K562 (cell line): ENCODE results near the gene GPR4. TPM values are rescaled to one million over a fixed set of nuclear protein-coding genes. Genes with fewer than 3 reads are reported as not detected.
A peak's percentile ranks its signal among the peaks of the same experiment; 100 is the strongest.

Source experiments
- CGGBP1 ChIP-seq: fragments of 250-450 bp; sonication (Bioruptor Pico); IDR thresholded peaks from 2 replicates; pipeline ENCODE4 v1.9.0; 2021; ENCODE audit warnings: mild to moderate bottlenecking
- COPS2 ChIP-seq: fragments of 450-650 bp; conservative IDR thresholded peaks from 2 replicates; pipeline ENCODE4 v1.6.1; 2016; ENCODE audit warnings: mild to moderate bottlenecking, moderate library complexity
- ESRRA ChIP-seq: fragments of 450-650 bp; IDR thresholded peaks from 2 replicates; pipeline ENCODE4 v1.6.1; 2014; ENCODE audit warnings: low read depth, mild to moderate bottlenecking, moderate library complexity, borderline replicate concordance
- ETV1 ChIP-seq: fragments of 450-650 bp; conservative IDR thresholded peaks from 2 replicates; pipeline ENCODE4 v1.6.1; 2016; ENCODE audit warnings: missing genetic modification characterization, control low read depth, low read depth, missing compliant biosample characterization
- FOXJ3 ChIP-seq: sonication (generic); formaldehyde crosslinking; IDR thresholded peaks from 2 replicates; pipeline ENCODE4 v1.4.0; 2020; ENCODE audit warnings: mild to moderate bottlenecking, missing genetic modification reagents
- HDAC2 ChIP-seq: fragments of 450-650 bp; IDR thresholded peaks from 2 replicates; pipeline ENCODE4 v1.6.1; 2016; ENCODE audit warnings: mild to moderate bottlenecking
- HNRNPH1 ChIP-seq: fragments of 200-400 bp; formaldehyde crosslinking; optimal IDR thresholded peaks from 2 replicates; pipeline ENCODE3; 2017; ENCODE audit warnings: low read depth, mild to moderate bottlenecking, low read length, moderate library complexity
- ILF3 ChIP-seq: fragments of 450-650 bp; IDR thresholded peaks from 2 replicates; pipeline ENCODE4 v1.6.1; 2018; ENCODE audit warnings: antibody characterized with exemption, mild to moderate bottlenecking, moderate library complexity, borderline replicate concordance
- KLF6 ChIP-seq: fragments of 250-450 bp; sonication (Bioruptor Pico); IDR thresholded peaks from 2 replicates; pipeline ENCODE4 v1.4.0; 2020; ENCODE audit warnings: mild to moderate bottlenecking, moderate library complexity, borderline replicate concordance
- LARP7 ChIP-seq: fragments of 450-650 bp; IDR thresholded peaks from 2 replicates; pipeline ENCODE4 v1.6.1; 2016
- MBD1 ChIP-seq: fragments of 250-450 bp; sonication (Bioruptor Pico); IDR thresholded peaks from 2 replicates; pipeline ENCODE4 v1.8.0; 2022; ENCODE audit warnings: inconsistent platforms
- MBD2 ChIP-seq: sonication (generic); IDR thresholded peaks from 2 replicates; pipeline ENCODE4 v1.6.1; 2016; ENCODE audit warnings: low read depth, borderline replicate concordance
- NCOA1 ChIP-seq: fragments of 450-650 bp; IDR thresholded peaks from 2 replicates; pipeline ENCODE4 v1.6.1; 2016; ENCODE audit warnings: low read depth
- NFIX ChIP-seq: fragments of 250-450 bp; sonication (Bioruptor Pico); IDR thresholded peaks from 2 replicates; pipeline ENCODE4 v1.4.0; 2020; ENCODE audit warnings: low read depth, mild to moderate bottlenecking, moderate library complexity
- PHF21A ChIP-seq: fragments of 450-650 bp; IDR thresholded peaks from 2 replicates; pipeline ENCODE4 v1.6.1; 2017; ENCODE audit warnings: low read depth, borderline replicate concordance
- POLR2B ChIP-seq: fragments of 450-650 bp; IDR thresholded peaks from 2 replicates; pipeline ENCODE4 v1.6.1; 2018; ENCODE audit warnings: low read depth; ENCODE audit not compliant: partially characterized antibody
- RNF219 ChIP-seq: fragments of 250-450 bp; sonication (Bioruptor Pico); IDR thresholded peaks from 2 replicates; pipeline ENCODE4 v1.5.0; 2022; ENCODE audit warnings: mild to moderate bottlenecking
- SFPQ ChIP-seq: fragments of 200-400 bp; formaldehyde crosslinking; IDR thresholded peaks from 2 replicates; pipeline ENCODE4 v1.6.1; 2017; ENCODE audit warnings: mild to moderate bottlenecking, low read depth, low read length, moderate library complexity
- SLC30A9 ChIP-seq: fragments of 250-450 bp; sonication (Bioruptor Pico); IDR thresholded peaks from 2 replicates; pipeline ENCODE4 v1.8.0; 2022; ENCODE audit warnings: mild to moderate bottlenecking, moderate library complexity
- SRSF1 ChIP-seq: fragments of 200-400 bp; formaldehyde crosslinking; IDR thresholded peaks from 2 replicates; pipeline ENCODE4 v1.6.1; 2017; ENCODE audit warnings: mild to moderate bottlenecking, low read depth, low read length, moderate library complexity
- SUPT5H ChIP-seq: fragments of 450-650 bp; IDR thresholded peaks from 2 replicates; pipeline ENCODE4 v1.6.1; 2016
- THRAP3 ChIP-seq: fragments of 450-650 bp; IDR thresholded peaks from 2 replicates; pipeline ENCODE4 v1.6.1; 2016; ENCODE audit warnings: mild to moderate bottlenecking, inconsistent platforms, borderline replicate concordance
- ZKSCAN8 ChIP-seq: fragments of 200-800 bp; sonication (Bioruptor generic); IDR thresholded peaks from 2 replicates; pipeline ENCODE4 v1.6.1; 2016; ENCODE audit warnings: missing genetic modification characterization, missing compliant biosample characterization
- ZZZ3 ChIP-seq: fragments of 450-650 bp; IDR thresholded peaks from 2 replicates; pipeline ENCODE4 v1.6.1; 2016; ENCODE audit warnings: antibody characterized with exemption, mild to moderate bottlenecking, moderate library complexity
- polyA plus RNA-seq, 8 experiments: library from polyadenylated mRNA; depleted of rRNA in 4 of 8; stranded (reverse) in 5 of 8; unstranded in 3 of 8; fragments of >200 nt; fragmentation: Nextera tagmentation in 2 of 8; fragmentation: Illumina TruSeq in 1 of 8; extraction: Ambion mirVana in 2 of 8; extraction: Trizol in 1 of 8; gene quantifications; 2 replicates each; pipeline versions ENCODE4 v1.2.1 to v1.2.3, GENCODE V29; 2011 to 2014; ENCODE audit warnings: inconsistent platforms in 1 of 8, missing spikeins in 1 of 8
- total RNA-seq, 7 experiments: library from RNA; depleted of rRNA in 6 of 7; stranded (reverse); fragments of >200 nt in 6 of 7; fragmentation: Illumina TruSeq in 2 of 7; extraction: Trizol in 2 of 7; gene quantifications; 2 replicates each; pipeline versions ENCODE4 v1.2.1 to v1.2.3, GENCODE V29; 2011 to 2021; ENCODE audit warnings: low replicate concordance in 1 of 7

The GPR4 gene
- total and polyA plus RNA-seq, 9 of the 15 experiments (the other 6 are each of a cell fraction or from before 2014, with no cell fraction given) = 0.03 to 0.09 (median 0.04) TPM; not detected in 5

GRCh38 chr19:45615795-45616703 lies 14.0 kb upstream of the GPR4 start (continued):
- TF ChIP-seq ILF3 = no peak
- TF ChIP-seq SFPQ = no peak
- TF ChIP-seq PHF21A = no peak
- peak; percentile 73 for TF ChIP-seq NCOA1
- TF ChIP-seq KLF6 = no peak
- no peak for TF ChIP-seq NFIX (CRISPR knock-in tag)
- no peak for TF ChIP-seq RNF219
- no peak for TF ChIP-seq ZKSCAN8 (CRISPR knock-in tag)
- no peak for TF ChIP-seq FOXJ3 (CRISPR knock-in tag)
- TF ChIP-seq SRSF1 = no peak
- no peak for TF ChIP-seq MBD2
- no peak for TF ChIP-seq LARP7
- TF ChIP-seq HNRNPH1 = no peak
- TF ChIP-seq ESRRA = no peak
- peak; percentile 69 for TF ChIP-seq SUPT5H
- no peak for TF ChIP-seq MBD1 (CRISPR knock-in tag)
- no peak for TF ChIP-seq THRAP3
- peak; percentile 59 for TF ChIP-seq POLR2B
- no peak for TF ChIP-seq SLC30A9 (CRISPR knock-in tag)
- no peak for TF ChIP-seq HDAC2
- no peak for TF ChIP-seq ETV1 (tag)
- TF ChIP-seq ZZZ3 = no peak
- TF ChIP-seq CGGBP1 (CRISPR knock-in tag) = no peak
- TF ChIP-seq COPS2 = no peak
